Right atrium auricular region (tissue), 2 donors: ENCODE data around the gene SH3PXD2B. TPM values are rescaled to one million over a fixed set of nuclear protein-coding genes. Genes with fewer than 3 reads are reported as not detected.

Source experiments
- DNase-seq: peaks from one replicate; pipeline ENCODE4 v3.0.0-alpha.2; 2019; ENCODE audit warnings: low spot score
- H3K27ac ChIP-seq, 2 donors: fragments of 200-600 bp; sonication (generic); 1 replicate in 1 of 2; 2 replicates in 1 of 2; pipeline ENCODE4 v1.5.1; 2016 to 2019
- H3K27me3 ChIP-seq, 2 donors: fragments of 200-600 bp; sonication (generic); one replicate each; pipeline versions ENCODE4 v1.5.1 to v1.6.0; 2017 to 2019
- H3K36me3 ChIP-seq: fragments of 200-600 bp; sonication (generic); one replicate; pipeline ENCODE4 v1.5.1; 2016
- H3K4me1 ChIP-seq, 2 donors: fragments of 200-600 bp; sonication (generic); one replicate each; pipeline versions ENCODE4 v1.5.1 to v1.6.0; 2017 to 2019
- H3K4me3 ChIP-seq, 2 donors: fragments of 200-600 bp; sonication (generic); 1 replicate in 1 of 2; 2 replicates in 1 of 2; pipeline ENCODE4 v1.5.1; 2017 to 2019; ENCODE audit warnings: mild to moderate bottlenecking in 1 of 2, moderate library complexity in 1 of 2
- H3K9me3 ChIP-seq, 2 donors: fragments of 200-600 bp; sonication (generic); one replicate each; pipeline ENCODE4 v1.5.1; 2019
- CTCF ChIP-seq, 2 donors: fragments of 200-600 bp; sonication (generic); IDR thresholded peaks; one replicate each; pipeline ENCODE4 v1.5.1; 2019; ENCODE audit warnings: antibody characterized with exemption in 2 of 2
- total RNA-seq, 2 donors: library from RNA; depleted of rRNA; stranded (reverse); fragments of >200 nt; gene quantifications; one replicate each; pipeline ENCODE4 v1.1.0, GENCODE V29; 2016

The SH3PXD2B gene
- total RNA-seq, 2 donors from 2014 or later: 7.2 to 13.9 TPM

- Histone ChIP-seq H3K27ac (no peak overlapping the region), H3K4me1 (peaks cover 0 to 8% of the 10 kb centered on the region in 2 donors), H3K27me3 (no peaks in the 10 kb centered on the region), H3K9me3 (no peaks in the 10 kb centered on the region), H3K36me3 (peaks cover 8% of the 10 kb centered on the region), H3K4me3 (no peak overlapping the region)
- TF ChIP-seq CTCF (IDR thresholded peaks at IDR 0.05): no peak
- DNase-seq: no peak
Observed at GRCh38 chr5:172379481-172379880, 74.8 kb downstream of the SH3PXD2B start.

- Histone ChIP-seq H3K4me3 (no peak overlapping the region), H3K36me3 (peaks cover 10% of the 10 kb centered on the region), H3K9me3 (no peaks in the 10 kb centered on the region), H3K27ac (no peak overlapping the region), H3K4me1 (peaks cover 0 to 8% of the 10 kb centered on the region in 2 donors), H3K27me3 (no peaks in the 10 kb centered on the region)
- no peak for DNase-seq
- TF ChIP-seq CTCF (IDR thresholded peaks at IDR 0.05): no peak
Observed at GRCh38 chr5:172377856-172378255, 76.5 kb downstream of the SH3PXD2B start.

- Histone ChIP-seq H3K9me3 (no peaks in the 10 kb centered on the region), H3K4me1 (peaks cover 0 to 8% of the 10 kb centered on the region in 2 donors), H3K27me3 (no peaks in the 10 kb centered on the region), H3K36me3 (peaks cover 11% of the 10 kb centered on the region), H3K27ac (no peak overlapping the region), H3K4me3 (no peak overlapping the region)
- no peak for TF ChIP-seq CTCF (IDR thresholded peaks at IDR 0.05)
- DNase-seq: no peak
Observed at GRCh38 chr5:172377438-172377837, 76.9 kb downstream of the SH3PXD2B start.

GRCh38 chr5:172374783-172375182, 79.5 kb downstream of the SH3PXD2B start:
- peaks cover 4 to 15% of the 10 kb centered on the region in 2 donors for H3K9me3 ChIP-seq
- peaks cover 3% of the 10 kb centered on the region for H3K36me3 ChIP-seq
- H3K4me1 ChIP-seq: no peaks in the 10 kb centered on the region
- no peak overlapping the region for H3K4me3 ChIP-seq
- no peak overlapping the region for H3K27ac ChIP-seq
- TF ChIP-seq CTCF (IDR thresholded peaks at IDR 0.05): no peak
- DNase-seq: no peak
- no peaks in the 10 kb centered on the region for H3K27me3 ChIP-seq

- TF ChIP-seq CTCF (IDR thresholded peaks at IDR 0.05): no peak
- H3K27ac ChIP-seq: no peak overlapping the region
- no peaks in the 10 kb centered on the region for H3K4me1 ChIP-seq
- H3K4me3 ChIP-seq: no peak overlapping the region
- H3K9me3 ChIP-seq: peaks cover 4 to 15% of the 10 kb centered on the region in 2 donors
- no peak for DNase-seq
- H3K27me3 ChIP-seq: no peaks in the 10 kb centered on the region
- peaks cover 3% of the 10 kb centered on the region for H3K36me3 ChIP-seq
Observed at GRCh38 chr5:172373680-172374079, 80.6 kb downstream of the SH3PXD2B start.

- DNase-seq: no peak
- TF ChIP-seq CTCF (IDR thresholded peaks at IDR 0.05): no peak
- Histone ChIP-seq H3K4me1 (no peaks in the 10 kb centered on the region), H3K27me3 (no peaks in the 10 kb centered on the region), H3K4me3 (no peak overlapping the region), H3K9me3 (peaks cover 4 to 15% of the 10 kb centered on the region in 2 donors), H3K27ac (no peak overlapping the region), H3K36me3 (peaks cover 3% of the 10 kb centered on the region)
Observed at GRCh38 chr5:172371684-172372083, 82.6 kb downstream of the SH3PXD2B start.
